ENCODE results near the gene DUSP19.

- no peak for TF ChIP-seq CTCF (IDR thresholded peaks at IDR 0.05)
- TF ChIP-seq POLR2A (IDR thresholded peaks at IDR 0.05), result no peak
- no peak for TF ChIP-seq POLR2AphosphoS5 (IDR thresholded peaks at IDR 0.05; ENCODE audit: insufficient read depth in 1 of 2, low read depth in 1 of 2)
These were observed 42.4 kb upstream of the DUSP19 start for GRCh38 chr2:183035954-183036669.
